Omental fat pad (tissue), 4 donors: ENCODE measurements around the gene ELP5. TPM values are rescaled to one million over a fixed set of nuclear protein-coding genes. Genes with fewer than 3 reads are reported as not detected.
A peak's percentile ranks its signal among the peaks of the same experiment; 100 is the strongest.

Experiments used
- ATAC-seq: fragments of 150-250 bp; one replicate; pipeline ENCODE4 v1.9.1; 2016; ENCODE audit warnings: mild to moderate bottlenecking, moderate library complexity; ENCODE audit not compliant: low FRiP score
- DNase-seq: peaks from one replicate; pipeline ENCODE4 v3.0.0-alpha.2; 2019; ENCODE audit warnings: low spot score
- CTCF ChIP-seq, 3 donors: fragments of 450-650 bp; IDR thresholded peaks; one replicate each; pipeline ENCODE4 v1.5.1; 2016 to 2017; ENCODE audit warnings: antibody characterized with exemption in 3 of 3, mild to moderate bottlenecking in 3 of 3, moderate library complexity in 2 of 3
- total RNA-seq, 4 donors: library from RNA; depleted of rRNA; stranded (reverse); fragments of >200 nt; gene quantifications; one replicate each; pipeline ENCODE4 v1.1.0, GENCODE V29; 2016

Gene ELP5
- 10 to 100 TPM; 25.9 to 34.5 (median 30.1) TPM for total RNA-seq

DNA sequence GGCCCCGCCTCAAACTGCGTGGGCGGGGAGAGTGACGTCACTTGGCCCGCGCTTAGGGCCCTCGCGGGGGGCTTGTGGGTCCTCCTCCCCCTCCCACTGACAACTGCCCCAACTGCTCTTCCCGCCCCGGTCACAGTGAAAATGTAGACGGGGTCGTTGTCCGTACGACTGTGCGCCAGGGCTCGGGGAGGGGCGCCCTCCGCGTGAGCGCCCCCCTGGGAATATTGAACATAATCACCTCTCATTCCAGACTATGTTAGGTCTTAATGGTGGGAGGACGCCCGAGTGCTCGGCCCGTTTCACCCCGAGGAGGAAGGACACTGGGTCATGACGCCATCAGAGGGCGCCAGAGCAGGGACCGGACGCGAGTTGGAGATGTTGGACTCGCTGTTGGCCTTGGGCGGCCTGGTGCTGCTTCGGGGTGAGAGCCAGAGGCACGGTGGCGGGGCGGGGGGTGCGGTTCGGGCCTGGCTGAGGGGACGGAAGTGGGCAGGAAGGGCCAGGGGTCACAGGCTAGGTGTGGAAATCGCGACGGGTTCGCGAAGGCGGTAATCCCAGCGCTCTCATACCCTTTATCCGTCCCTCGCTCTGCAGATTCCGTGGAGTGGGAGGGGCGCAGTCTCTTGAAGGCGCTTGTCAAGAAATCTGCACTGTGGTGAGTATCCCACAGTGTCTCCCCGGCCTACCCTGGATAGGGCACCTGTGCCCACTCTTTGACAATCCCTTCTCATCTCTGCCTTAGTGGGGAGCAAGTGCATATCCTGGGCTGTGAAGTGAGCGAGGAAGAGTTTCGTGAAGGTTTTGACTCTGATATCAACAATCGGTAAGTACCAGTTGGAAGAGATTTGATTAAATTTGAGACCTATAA lies at the start of gene ELP5:
Gene ELP5 (plus strand): TSS at position 40 of the 868 bp plus-strand sequence. CDS start 336 bp downstream, at position 376.
- peak; percentile 92 for DNase-seq
- no peak for TF ChIP-seq CTCF (IDR thresholded peaks at IDR 0.05)
- peak; percentile 75 for ATAC-seq

GRCh38 chr17:7203391-7203790 lies 48.6 kb upstream of the ELP5 start:
- ATAC-seq (no peak), DNase-seq (no peak)
- no peak for TF ChIP-seq CTCF (IDR thresholded peaks at IDR 0.05)

- ATAC-seq (no peak), DNase-seq (no peak)
- no peak for TF ChIP-seq CTCF (IDR thresholded peaks at IDR 0.05)
These were observed 47.7 kb upstream of the ELP5 start for GRCh38 chr17:7204336-7204735.

GRCh38 chr17:7204828-7205461 lies 47.1 kb upstream of the ELP5 start:
- no peak for TF ChIP-seq CTCF (IDR thresholded peaks at IDR 0.05)

DNA sequence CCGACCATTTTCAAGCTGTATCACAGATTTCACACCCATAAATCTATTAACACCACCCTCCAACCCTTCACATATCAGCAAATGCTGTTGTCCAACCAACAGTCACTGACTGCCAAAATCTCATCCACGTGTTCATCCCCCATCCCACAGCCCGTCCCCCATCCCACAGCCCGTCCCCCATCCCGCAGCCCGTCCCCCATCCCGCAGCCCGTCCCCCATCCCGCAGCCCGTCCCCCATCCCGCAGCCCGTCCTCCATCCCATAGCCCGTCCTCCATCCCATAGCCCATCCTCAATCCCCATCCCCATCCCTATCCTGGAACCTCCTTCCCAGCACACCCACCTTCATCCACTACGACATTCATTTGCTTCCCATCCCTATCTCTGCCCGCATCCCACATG lies 46.5 kb upstream of the ELP5 start:
- DNase-seq, result no peak
- TF ChIP-seq CTCF (IDR thresholded peaks at IDR 0.05), result no peak
- no peak for ATAC-seq

More at GRCh38 chr17:7204828-7205461, 47.1 kb upstream of the ELP5 start:
- DNase-seq, result peak; percentile 71
- ATAC-seq, result peak; percentile 83

- DNase-seq (no peak), ATAC-seq (no peak)
- TF ChIP-seq CTCF (IDR thresholded peaks at IDR 0.05), result no peak
These were observed 44.7 kb upstream of the ELP5 start for GRCh38 chr17:7207120-7208001.
